ENCODE measurements around the gene BCOR. TPM values are rescaled to one million over a fixed set of nuclear protein-coding genes. Genes with fewer than 3 reads are reported as not detected.

BCOR gene
- total RNA-seq, 1 experiment from 2014 or later: 134 TPM

GRCh38 chrX:40030205-40030604 is 67.6 kb downstream of the BCOR start:
- H3K4me3 Mint-ChIP-seq: no peak overlapping the region

More at GRCh38 chrX:40030205-40030604, 67.6 kb downstream of the BCOR start:
- no peak overlapping the region for H3K56ac ChIP-seq (ENCODE audit: insufficient read length, low read depth, low read length)
- H2AK5ac ChIP-seq (ENCODE audit: insufficient read length, low read length): no peak overlapping the region
- H3K27ac ChIP-seq (ENCODE audit: insufficient read length, low read depth, low read length): no peak overlapping the region
- no peaks in the 10 kb centered on the region for H3K4me1 ChIP-seq (ENCODE audit: insufficient read depth, low read length)
- no peak overlapping the region for H4K5ac ChIP-seq (ENCODE audit: insufficient read length, low read depth, low read length)
- no peaks in the 10 kb centered on the region for H3K79me2 ChIP-seq (ENCODE audit: insufficient read depth, low read length)
- no peak overlapping the region for H3K9ac ChIP-seq (ENCODE audit: extremely low read depth, insufficient read length, low read length)
- H3K27me3 ChIP-seq (ENCODE audit: insufficient read depth, low read length): no peaks in the 10 kb centered on the region
- no peak overlapping the region for H3K23ac ChIP-seq (ENCODE audit: insufficient read length, low read depth, low read length)
- H2BK120ac ChIP-seq (ENCODE audit: low read depth, low read length, poor library complexity, severe bottlenecking): no peak overlapping the region
- H4K91ac ChIP-seq (ENCODE audit: insufficient read length, low read depth, low read length): no peak overlapping the region
- Mint-ChIP-seq H3K27me3 (ENCODE audit: low read depth) (peaks cover 9% of the 10 kb centered on the region), H3K36me3 (ENCODE audit: insufficient read depth in 1 of 3, low read depth in 3 of 3) (peaks cover 2 to 8% (median 2%) of the 10 kb centered on the region in 3 experiments; a peak in 3 of 7 replicates), H3K9me3 (peaks cover 66 to 67% of the 10 kb centered on the region in 2 experiments), H3K4me1 (peaks cover 10 to 15% of the 10 kb centered on the region in 2 experiments), H3K27ac (no peak overlapping the region)
- H3K14ac ChIP-seq (ENCODE audit: insufficient read depth, low read length): no peak overlapping the region
- H3K18ac ChIP-seq (ENCODE audit: insufficient read length, low read depth, low read length): no peak overlapping the region
- H2AFZ ChIP-seq (ENCODE audit: low read length): no peak overlapping the region
- no peak overlapping the region for H3K4ac ChIP-seq (ENCODE audit: low read depth, low read length)
- no peak overlapping the region for H2BK15ac ChIP-seq (ENCODE audit: low read depth, low read length)
- H3K79me1 ChIP-seq (ENCODE audit: insufficient read depth, low read depth, low read length, poor library complexity, severe bottlenecking): no peaks in the 10 kb centered on the region
- H4K8ac ChIP-seq (replicated peaks; ENCODE audit: insufficient read length, low read depth, low read length): no peak overlapping the region
- no peak overlapping the region for H2BK20ac ChIP-seq (ENCODE audit: low read depth, low read length, poor library complexity, severe bottlenecking)
- H2BK12ac ChIP-seq (ENCODE audit: insufficient read length, low read depth, low read length): no peak overlapping the region
- no peaks in the 10 kb centered on the region for H3K9me3 ChIP-seq (ENCODE audit: control insufficient read depth, low read depth, low read length)
- DNase-seq: no peak
- H4K20me1 ChIP-seq (ENCODE audit: control insufficient read depth, insufficient read depth, insufficient read length): no peaks in the 10 kb centered on the region
- H3T11ph ChIP-seq (ENCODE audit: low read length): no peak overlapping the region
- no CpG with 5 or more reads among the region's 3 CpGs for WGBS (ENCODE audit: extremely low coverage, insufficient read length, low lambda C conversion rate)
- TF ChIP-seq CTCF (conservative IDR thresholded peaks at IDR 0.05): no peak
- H3K23me2 ChIP-seq (ENCODE audit: insufficient read length, low read depth, low read length, poor library complexity, severe bottlenecking): no peaks in the 10 kb centered on the region
- H3K4me2 ChIP-seq (ENCODE audit: insufficient read depth, insufficient read length, low read length): no peak overlapping the region
- no peak overlapping the region for H2BK5ac ChIP-seq (ENCODE audit: insufficient read length, low read length)

Data from H9 (cell line).